Measurements from ENCODE around the gene TPD52L3.

Gene TPD52L3

DNA sequence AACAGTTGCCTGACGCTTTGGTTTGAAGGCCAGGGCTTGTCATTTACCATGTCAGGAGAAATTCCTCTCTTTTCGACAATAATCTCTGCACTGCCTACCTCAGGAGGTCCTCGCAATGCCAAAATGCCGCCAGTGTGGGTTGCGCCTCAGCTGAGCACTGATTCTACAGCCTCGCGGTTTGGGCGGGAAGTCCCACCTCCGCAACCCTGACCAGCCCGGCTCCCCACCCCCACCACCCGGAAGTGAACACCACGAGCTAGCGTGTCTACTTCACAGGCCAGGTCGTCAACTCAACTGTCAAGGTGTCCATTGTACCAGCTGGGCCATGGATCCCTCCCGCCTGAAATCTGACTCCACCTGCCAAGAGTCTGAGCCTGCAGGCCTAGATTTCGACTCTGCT, at the start of gene TPD52L3:
Gene TPD52L3, plus strand, starts transcription at position 273 of the 400 bp plus-strand sequence. CDS start 221 bp downstream, outside the sequence.
- Mint-ChIP-seq H3K4me1 (ENCODE audit: low read depth) (no peaks in the 10 kb centered on the region), H3K9me3 (peaks cover 6% of the 10 kb centered on the region), H3K27ac (no peak within 1 kb of the TSS), H3K4me3 (no peak within 1 kb of the TSS), H3K36me3 (ENCODE audit: low read depth) (no peaks in the 10 kb centered on the region), H3K27me3 (ENCODE audit: low read depth) (peaks cover 8% of the 10 kb centered on the region)

DNA sequence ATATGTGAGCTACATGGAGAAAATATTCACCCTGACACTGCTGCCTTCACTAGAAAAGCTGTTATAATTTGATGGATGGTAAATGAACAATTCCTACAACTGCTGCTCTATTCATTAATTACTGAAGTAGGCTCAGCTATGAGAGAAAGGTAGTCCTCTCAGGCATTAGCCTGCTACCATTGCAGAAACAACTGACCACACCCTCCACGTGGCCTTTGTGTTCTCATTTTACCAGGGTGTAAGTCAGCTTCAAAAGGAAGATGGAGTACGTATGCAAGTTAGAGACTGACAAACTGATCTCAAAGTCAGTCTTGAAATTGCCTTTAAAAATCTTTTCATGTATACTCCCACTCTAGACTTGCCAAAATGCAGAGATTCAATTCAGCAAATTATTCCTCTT, 26.3 kb upstream of the TPD52L3 start:
- no peaks in the 10 kb centered on the region for H3K4me1 Mint-ChIP-seq (ENCODE audit: low read depth)
- H3K27ac Mint-ChIP-seq, result no peak overlapping the region
- no peaks in the 10 kb centered on the region for H3K36me3 Mint-ChIP-seq (ENCODE audit: low read depth)
- peaks cover 18% of the 10 kb centered on the region for H3K27me3 Mint-ChIP-seq (ENCODE audit: low read depth)
- H3K4me3 Mint-ChIP-seq, result no peak overlapping the region
- no peaks in the 10 kb centered on the region for H3K9me3 Mint-ChIP-seq

GRCh38 chr9:6302417-6302816, 25.8 kb upstream of the TPD52L3 start:
- H3K27ac Mint-ChIP-seq, result no peak overlapping the region
- H3K36me3 Mint-ChIP-seq (ENCODE audit: low read depth), result no peaks in the 10 kb centered on the region
- peaks cover 20% of the 10 kb centered on the region for H3K27me3 Mint-ChIP-seq (ENCODE audit: low read depth)
- no peaks in the 10 kb centered on the region for H3K4me1 Mint-ChIP-seq (ENCODE audit: low read depth)
- no peak overlapping the region for H3K4me3 Mint-ChIP-seq
- H3K9me3 Mint-ChIP-seq, result no peaks in the 10 kb centered on the region

GRCh38 chr9:6304232-6304631, 23.9 kb upstream of the TPD52L3 start:
- H3K9me3 Mint-ChIP-seq, result no peaks in the 10 kb centered on the region
- no peaks in the 10 kb centered on the region for H3K36me3 Mint-ChIP-seq (ENCODE audit: low read depth)
- no peak overlapping the region for H3K4me3 Mint-ChIP-seq

GRCh38 chr9:6305954-6306563, 22.1 kb upstream of the TPD52L3 start:
- no peak overlapping the region for H3K4me3 Mint-ChIP-seq
- no peaks in the 10 kb centered on the region for H3K9me3 Mint-ChIP-seq
- H3K27me3 Mint-ChIP-seq (ENCODE audit: low read depth), result peaks cover 15% of the 10 kb centered on the region
- no peak overlapping the region for H3K27ac Mint-ChIP-seq
- no peaks in the 10 kb centered on the region for H3K36me3 Mint-ChIP-seq (ENCODE audit: low read depth)
- H3K4me1 Mint-ChIP-seq (ENCODE audit: low read depth), result no peaks in the 10 kb centered on the region

More at GRCh38 chr9:6304232-6304631, 23.9 kb upstream of the TPD52L3 start:
- no peak overlapping the region for H3K27ac Mint-ChIP-seq
- H3K27me3 Mint-ChIP-seq (ENCODE audit: low read depth), result peaks cover 15% of the 10 kb centered on the region
- no peaks in the 10 kb centered on the region for H3K4me1 Mint-ChIP-seq (ENCODE audit: low read depth)

DNA sequence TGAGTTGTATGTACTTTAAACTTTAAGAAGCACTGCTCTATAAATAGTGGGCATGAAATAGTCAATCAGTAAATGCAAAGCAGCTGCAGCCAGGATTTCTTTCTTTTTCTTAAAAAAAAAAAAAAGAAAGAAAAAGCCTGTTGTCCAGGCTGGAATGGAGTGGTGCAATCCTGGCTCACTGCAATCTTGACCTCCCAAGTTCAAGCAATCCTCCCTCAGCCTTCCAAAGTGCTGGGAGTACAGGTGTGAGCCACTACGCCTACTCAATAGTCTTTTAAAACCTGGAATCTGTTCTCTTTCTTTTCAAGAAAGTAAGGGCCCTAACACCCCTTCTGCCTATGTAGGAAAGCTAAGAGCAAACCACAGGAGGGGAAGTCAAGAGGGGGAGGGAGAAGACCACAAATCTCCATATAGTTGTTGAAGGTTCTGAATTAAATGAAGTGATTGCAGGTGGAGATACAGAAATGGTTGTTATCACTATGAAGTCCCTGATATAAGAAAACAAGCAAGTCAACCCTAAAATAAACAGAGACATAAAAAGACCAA, 20.6 kb upstream of the TPD52L3 start:
- no peak overlapping the region for H3K4me3 Mint-ChIP-seq
- H3K27ac Mint-ChIP-seq, result no peak overlapping the region
- no peaks in the 10 kb centered on the region for H3K4me1 Mint-ChIP-seq (ENCODE audit: low read depth)
- no peaks in the 10 kb centered on the region for H3K9me3 Mint-ChIP-seq
- no peaks in the 10 kb centered on the region for H3K36me3 Mint-ChIP-seq (ENCODE audit: low read depth)
- peaks cover 12% of the 10 kb centered on the region for H3K27me3 Mint-ChIP-seq (ENCODE audit: low read depth)

GRCh38 chr9:6330958-6331634, 2.9 kb downstream of the TPD52L3 start:
- Mint-ChIP-seq H3K27me3 (ENCODE audit: low read depth) (peaks cover 12% of the 10 kb centered on the region), H3K4me1 (ENCODE audit: low read depth) (no peaks in the 10 kb centered on the region), H3K27ac (no peak overlapping the region)

DNA sequence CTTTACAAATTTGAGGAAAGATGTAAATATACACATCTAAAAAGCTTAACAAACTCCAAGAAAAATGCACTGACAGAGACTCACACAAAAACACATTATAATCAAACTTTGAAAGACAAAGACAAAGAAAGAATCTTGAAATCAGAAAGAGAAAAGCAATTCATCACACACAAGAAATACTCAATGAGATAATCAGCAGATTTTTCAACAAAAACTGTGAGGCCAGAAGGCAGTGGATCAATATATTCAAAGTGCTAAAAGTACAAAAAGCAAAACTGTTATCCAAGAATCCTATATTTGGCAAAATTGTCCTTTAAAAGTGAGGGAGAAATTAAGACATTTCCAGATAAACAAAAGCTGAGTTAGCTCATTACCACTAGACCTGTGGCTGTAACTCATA, 6.1 kb downstream of the TPD52L3 start:
- Mint-ChIP-seq H3K36me3 (ENCODE audit: low read depth) (peaks cover 2% of the 10 kb centered on the region), H3K4me3 (no peak overlapping the region), H3K9me3 (peaks cover 18% of the 10 kb centered on the region), H3K27ac (no peak overlapping the region), H3K4me1 (ENCODE audit: low read depth) (no peaks in the 10 kb centered on the region), H3K27me3 (ENCODE audit: low read depth) (peaks cover 24% of the 10 kb centered on the region)

More at GRCh38 chr9:6330958-6331634, 2.9 kb downstream of the TPD52L3 start:
- Mint-ChIP-seq H3K4me3 (no peak overlapping the region), H3K36me3 (ENCODE audit: low read depth) (peaks cover 2% of the 10 kb centered on the region), H3K9me3 (peaks cover 18% of the 10 kb centered on the region)

- Mint-ChIP-seq H3K36me3 (ENCODE audit: low read depth) (no peaks in the 10 kb centered on the region), H3K27ac (no peak overlapping the region), H3K4me1 (ENCODE audit: low read depth) (no peaks in the 10 kb centered on the region), H3K9me3 (no peaks in the 10 kb centered on the region), H3K27me3 (ENCODE audit: low read depth) (peaks cover 56% of the 10 kb centered on the region), H3K4me3 (no peak overlapping the region)
These were observed 20.6 kb downstream of the TPD52L3 start for GRCh38 chr9:6348766-6349165.

DNA sequence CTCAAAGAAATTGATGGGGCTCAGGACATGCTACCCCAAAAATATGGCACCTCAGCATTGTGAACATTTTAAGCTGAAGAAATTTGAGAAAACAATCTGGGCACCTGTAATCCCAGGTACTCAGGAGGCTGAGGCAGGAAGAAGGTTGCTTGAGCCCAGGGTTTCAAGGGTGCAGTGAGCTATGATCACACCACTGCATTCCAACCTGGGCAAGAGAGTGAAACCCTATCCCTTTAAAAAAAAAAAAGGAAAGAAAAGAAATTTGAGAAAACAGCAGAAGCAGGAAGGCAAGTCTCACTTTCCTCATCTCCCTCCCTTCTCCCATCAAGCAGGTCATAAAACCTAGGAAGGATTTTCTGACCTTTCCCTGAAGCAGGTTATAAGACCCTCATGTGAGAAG, 23.6 kb downstream of the TPD52L3 start:
- Mint-ChIP-seq H3K9me3 (no peaks in the 10 kb centered on the region), H3K27ac (no peak overlapping the region), H3K4me1 (ENCODE audit: low read depth) (peaks cover 12% of the 10 kb centered on the region)

DNA sequence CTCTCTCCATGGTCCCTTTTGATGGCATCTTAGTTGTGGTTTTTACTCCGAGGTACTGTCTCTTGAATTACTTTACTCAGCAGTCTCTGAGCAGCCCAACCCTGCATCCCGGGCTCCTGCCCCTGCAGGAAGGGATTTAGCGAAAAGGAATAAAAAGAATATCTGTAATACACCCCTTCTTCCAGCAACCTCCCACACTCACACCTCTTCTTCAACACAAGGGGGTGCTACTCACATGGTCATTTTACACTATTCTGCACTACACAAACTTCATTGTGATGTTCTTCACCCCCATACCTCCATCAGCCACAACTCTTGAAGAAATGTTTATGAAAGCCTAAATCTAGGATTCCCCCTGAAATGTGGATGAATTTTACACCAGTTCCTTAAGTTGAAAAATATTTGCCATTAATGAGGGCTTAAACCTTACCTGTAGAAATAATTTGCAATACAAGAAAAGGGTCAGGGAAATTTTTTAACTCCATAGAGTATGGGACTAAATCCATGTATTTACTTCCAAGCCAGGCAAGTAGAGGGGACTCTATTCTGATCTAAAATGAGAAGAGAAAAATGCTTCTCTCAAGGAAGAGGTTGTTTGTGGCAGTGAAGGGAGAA, 26.0 kb downstream of the TPD52L3 start:
- Mint-ChIP-seq H3K36me3 (ENCODE audit: low read depth) (no peaks in the 10 kb centered on the region), H3K27ac (no peak overlapping the region), H3K4me3 (no peak overlapping the region), H3K4me1 (ENCODE audit: low read depth) (peaks cover 12% of the 10 kb centered on the region), H3K27me3 (ENCODE audit: low read depth) (peaks cover 31% of the 10 kb centered on the region), H3K9me3 (no peaks in the 10 kb centered on the region)

More for the DNA sequence above, 23.6 kb downstream of the TPD52L3 start:
- H3K36me3 Mint-ChIP-seq (ENCODE audit: low read depth), result no peaks in the 10 kb centered on the region
- no peak overlapping the region for H3K4me3 Mint-ChIP-seq
- H3K27me3 Mint-ChIP-seq (ENCODE audit: low read depth), result peaks cover 44% of the 10 kb centered on the region

DNA sequence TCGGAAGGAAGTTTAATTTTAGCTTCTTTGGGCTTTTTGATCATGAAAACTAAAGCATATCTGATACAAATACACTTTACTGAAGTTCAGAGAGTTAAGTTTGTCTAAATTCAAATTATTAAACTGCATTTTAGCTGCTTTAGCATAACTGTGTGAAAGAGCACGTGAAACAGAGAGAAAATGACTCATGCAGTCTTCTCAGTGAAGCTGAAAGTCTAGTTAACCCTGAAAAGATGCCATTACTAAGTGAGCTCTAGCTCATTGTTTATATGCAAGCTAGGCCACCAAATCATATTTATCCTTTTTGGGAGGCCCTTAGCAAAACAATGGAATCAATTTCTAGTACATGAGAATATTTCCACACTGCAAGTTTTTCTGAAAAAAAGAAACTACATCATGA, 27.6 kb downstream of the TPD52L3 start:
- H3K27ac Mint-ChIP-seq, result peak overlapping the region; percentile 36
- H3K27me3 Mint-ChIP-seq (ENCODE audit: low read depth), result peaks cover 20% of the 10 kb centered on the region
- H3K36me3 Mint-ChIP-seq (ENCODE audit: low read depth), result no peaks in the 10 kb centered on the region
- H3K4me3 Mint-ChIP-seq, result no peak overlapping the region
- H3K4me1 Mint-ChIP-seq (ENCODE audit: low read depth), result peaks cover 12% of the 10 kb centered on the region
- no peaks in the 10 kb centered on the region for H3K9me3 Mint-ChIP-seq

- Mint-ChIP-seq H3K27ac (no peak overlapping the region), H3K9me3 (no peaks in the 10 kb centered on the region), H3K27me3 (ENCODE audit: low read depth) (peaks cover 14% of the 10 kb centered on the region), H3K36me3 (ENCODE audit: low read depth) (no peaks in the 10 kb centered on the region), H3K4me1 (ENCODE audit: low read depth) (peaks cover 12% of the 10 kb centered on the region), H3K4me3 (no peak overlapping the region)
These were observed 28.3 kb downstream of the TPD52L3 start for GRCh38 chr9:6356441-6356840.

DNA sequence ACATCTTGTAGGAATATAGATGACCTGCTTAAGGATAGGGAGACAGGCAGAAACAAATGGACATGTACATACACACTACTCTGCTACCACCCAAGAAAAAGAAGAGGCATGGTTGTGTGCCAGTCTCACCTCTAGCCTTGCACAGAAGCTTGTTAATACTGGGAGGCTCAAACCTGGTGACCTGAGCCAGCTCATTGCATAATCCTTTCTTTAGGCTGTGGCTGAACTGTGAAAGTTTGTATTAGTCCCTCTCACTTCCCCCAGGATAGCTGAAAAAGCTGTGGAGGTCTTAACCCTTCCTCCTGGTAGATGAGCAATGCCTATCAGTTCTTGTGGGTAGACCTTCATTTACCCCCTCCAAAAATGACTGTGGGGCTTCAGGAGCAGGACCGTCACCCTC, 28.7 kb downstream of the TPD52L3 start:
- Mint-ChIP-seq H3K4me1 (ENCODE audit: low read depth) (peaks cover 12% of the 10 kb centered on the region), H3K4me3 (no peak overlapping the region), H3K27ac (no peak overlapping the region), H3K27me3 (ENCODE audit: low read depth) (peaks cover 13% of the 10 kb centered on the region), H3K36me3 (ENCODE audit: low read depth) (no peaks in the 10 kb centered on the region), H3K9me3 (no peaks in the 10 kb centered on the region)
